CD4-positive, alpha-beta T cell (primary cell): Measurements from ENCODE around the gene RUNX3. TPM values are rescaled to one million over a fixed set of nuclear protein-coding genes. Genes with fewer than 3 reads are reported as not detected.

Experiments used
- ATAC-seq: fragments of 200-7000 bp; cut with Tn5 transposase; one replicate; pipeline ENCODE4 v1.10.0; 2022; ENCODE audit warnings: mild to moderate bottlenecking; ENCODE audit not compliant: poor library complexity
- CTCF ChIA-PET: fragments of 350-600 bp; sonication (Branson Sonifier 250); formaldehyde crosslinking; loops from one replicate; lab custom pipeline; 2021; ENCODE audit warnings: antibody characterized with exemption, inconsistent platforms; lab: Charles Lee
- POLR2A ChIA-PET: fragments of 350-600 bp; sonication (Branson Sonifier 250); formaldehyde crosslinking; loops from one replicate; lab custom pipeline; 2021; ENCODE audit warnings: antibody characterized with exemption, inconsistent platforms; lab: Charles Lee
- DNase-seq, 14 experiments: peaks; one replicate each; pipeline ENCODE4 v3.0.0-alpha.2; 2013 to 2020; ENCODE audit warnings: mixed read lengths in 2 of 14
- H3K27ac ChIP-seq, 2 donors: one replicate each; pipeline versions ENCODE4 v1.5.1 to v1.7.0; 2013; ENCODE audit warnings: low read length in 2 of 2, low read depth in 1 of 2, mild to moderate bottlenecking in 1 of 2
- H3K27me3 ChIP-seq, 2 experiments: 1 replicate in 1 of 2; 2 replicates in 1 of 2; pipeline versions ENCODE4 v1.6.1 to v1.7.0; 2013; ENCODE audit warnings: low read length in 2 of 2, control low read depth in 1 of 2, mild to moderate bottlenecking in 1 of 2, moderate library complexity in 1 of 2; ENCODE audit not compliant: insufficient read depth in 2 of 2, control insufficient read depth in 1 of 2
- H3K36me3 ChIP-seq: one replicate; pipeline ENCODE4 v1.6.1; 2013; ENCODE audit warnings: low read length, control low read depth; ENCODE audit not compliant: insufficient read depth
- H3K4me1 ChIP-seq: one replicate; pipeline ENCODE4 v1.6.1; 2013; ENCODE audit warnings: low read length, control low read depth; ENCODE audit not compliant: insufficient read depth
- H3K4me3 ChIP-seq: one replicate; pipeline ENCODE4 v1.5.1; 2013; ENCODE audit warnings: mild to moderate bottlenecking, low read length, moderate library complexity
- H3K9me3 ChIP-seq, 2 experiments: 1 replicate in 1 of 2; 2 replicates in 1 of 2; pipeline versions ENCODE4 v1.6.1 to v1.7.0; 2013; ENCODE audit warnings: low read length in 2 of 2, mild to moderate bottlenecking in 2 of 2, control low read depth in 1 of 2, moderate library complexity in 1 of 2; ENCODE audit not compliant: control insufficient read depth in 1 of 2, insufficient read depth in 1 of 2
- H3K27ac Mint-ChIP-seq: one replicate; pipeline ENCODE4 v1.8.0; 2020; ENCODE audit warnings: mixed read lengths
- H3K27me3 Mint-ChIP-seq: one replicate; pipeline ENCODE4 v1.8.0; 2021; ENCODE audit warnings: mixed read lengths
- H3K36me3 Mint-ChIP-seq: one replicate; pipeline ENCODE4 v1.8.0; 2021; ENCODE audit warnings: low read depth, mixed read lengths
- H3K4me1 Mint-ChIP-seq: one replicate; pipeline ENCODE4 v1.8.0; 2021; ENCODE audit warnings: low read depth, mixed read lengths
- H3K4me3 Mint-ChIP-seq: one replicate; pipeline ENCODE4 v1.8.0; 2020; ENCODE audit warnings: mild to moderate bottlenecking, mixed read lengths
- H3K9me3 Mint-ChIP-seq: one replicate; pipeline ENCODE4 v1.8.0; 2020; ENCODE audit warnings: mixed read lengths
- intact Hi-C, 2 experiments: fragments of 100-400 bp; cut with DNase I in 1 of 2; cut with micrococcal nuclease in 1 of 2; formaldehyde crosslinking; loops; one replicate each; pipeline versions ENCODE4 v1.15.1 to v1.9.0; 2023 to 2025; cut with DNase I, micrococcal nuclease
- total RNA-seq, 174 experiments: library from RNA in 2 of 174; stranded (reverse) in 2 of 174; gene quantifications; one replicate each; pipeline ENCODE4 v1.2.3 and lab custom pipeline; 2021 to 2026
- TF ChIP-seq, protein P1 (sequence below): fragments of 200-600 bp; IDR thresholded peaks from one replicate; pipeline ENCODE4 v1.8.0; 2022; ENCODE audit warnings: antibody characterized with exemption, mild to moderate bottlenecking

The RUNX3 gene
- total RNA-seq, 2 experiments from 2014 or later, result 202 to 209 TPM

DNA sequence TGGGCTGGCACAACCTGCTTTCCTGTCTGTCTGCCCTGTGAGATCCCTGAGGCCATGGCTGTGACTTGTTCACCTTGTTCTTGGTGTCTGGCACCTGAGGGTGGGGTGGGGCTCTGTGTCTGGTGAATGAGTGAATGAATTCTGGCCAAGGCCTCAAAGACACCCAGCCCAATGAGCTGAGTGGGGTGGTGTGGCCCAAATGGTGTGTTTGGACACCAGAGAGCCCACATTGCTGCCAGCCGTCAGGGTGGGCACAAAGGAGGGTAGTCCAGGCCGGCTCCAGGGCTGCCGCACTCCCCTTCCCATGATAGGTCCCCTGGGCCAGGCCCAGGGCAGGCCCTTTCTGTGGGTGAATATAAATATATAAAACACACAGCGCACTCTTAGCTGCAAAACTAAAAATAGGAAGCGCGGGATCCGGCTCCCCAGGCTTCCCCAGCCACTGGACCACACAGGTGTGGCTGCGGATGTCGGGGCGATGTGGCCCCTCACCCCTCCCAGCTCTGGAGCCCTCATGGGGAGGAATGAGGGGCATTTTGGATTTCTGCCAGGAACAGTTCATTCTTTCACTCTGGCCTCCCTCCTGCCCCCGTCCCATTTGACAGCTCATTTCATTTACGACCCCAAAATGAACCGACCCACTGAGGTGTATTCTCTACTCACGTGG lies 33.3 kb downstream of the RUNX3 start:
- peaks cover 9% of the 10 kb centered on the region for H3K36me3 ChIP-seq
- DNase-seq, result peak in 2 of 14 experiments; percentile 6 to 25
- H3K9me3 Mint-ChIP-seq, result peaks cover 5% of the 10 kb centered on the region

DNA sequence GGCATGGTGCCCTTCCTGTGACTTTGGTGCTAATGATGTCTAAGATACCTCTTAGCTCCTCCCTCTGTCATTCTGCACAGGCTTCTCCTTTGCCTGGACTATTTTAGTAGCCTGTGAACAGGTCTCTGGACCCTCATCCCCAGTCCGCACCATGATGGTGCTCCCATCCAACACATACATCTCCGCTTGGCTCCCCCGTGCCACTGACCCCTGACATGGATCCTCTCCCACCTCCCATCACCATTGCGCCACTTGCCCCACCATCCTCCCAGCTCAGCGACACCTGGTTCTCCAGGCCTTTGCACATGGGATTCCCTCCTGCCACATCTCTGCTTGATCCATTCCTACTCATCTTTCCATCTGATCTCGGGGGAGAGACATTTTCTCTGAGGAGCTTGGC lies 33.9 kb downstream of the RUNX3 start:
- peaks cover 28% of the 10 kb centered on the region for H3K36me3 Mint-ChIP-seq
- no peak for ATAC-seq

More for the DNA sequence above, 33.3 kb downstream of the RUNX3 start:
- H3K27me3 ChIP-seq, result no peaks in the 10 kb centered on the region
- Mint-ChIP-seq H3K4me3 (no peak overlapping the region), H3K27ac (no peak overlapping the region), H3K36me3 (peaks cover 33% of the 10 kb centered on the region), H3K27me3 (no peaks in the 10 kb centered on the region), H3K4me1 (peaks cover 25% of the 10 kb centered on the region)
- H3K4me1 ChIP-seq, result peaks cover 33% of the 10 kb centered on the region
- ATAC-seq, result no peak
- peaks cover 7 to 10% of the 10 kb centered on the region in 2 experiments for H3K9me3 ChIP-seq
- ChIA-PET CTCF (interaction anchor here (0.6 to 1.6 kb wide), 2 partner anchors 14 to 46 kb away, joined by 3 to 5 read pairs; no protein-coding TSS in a partner anchor), POLR2A (interaction anchor here (0.6 to 3.8 kb wide), 2 partner anchors 33 to 129 kb away, joined by 3 to 23 read pairs; partner anchors contain the start of gene RUNX3)
- no peak overlapping the region for H3K27ac ChIP-seq
- TF ChIP-seq, protein P1, sequence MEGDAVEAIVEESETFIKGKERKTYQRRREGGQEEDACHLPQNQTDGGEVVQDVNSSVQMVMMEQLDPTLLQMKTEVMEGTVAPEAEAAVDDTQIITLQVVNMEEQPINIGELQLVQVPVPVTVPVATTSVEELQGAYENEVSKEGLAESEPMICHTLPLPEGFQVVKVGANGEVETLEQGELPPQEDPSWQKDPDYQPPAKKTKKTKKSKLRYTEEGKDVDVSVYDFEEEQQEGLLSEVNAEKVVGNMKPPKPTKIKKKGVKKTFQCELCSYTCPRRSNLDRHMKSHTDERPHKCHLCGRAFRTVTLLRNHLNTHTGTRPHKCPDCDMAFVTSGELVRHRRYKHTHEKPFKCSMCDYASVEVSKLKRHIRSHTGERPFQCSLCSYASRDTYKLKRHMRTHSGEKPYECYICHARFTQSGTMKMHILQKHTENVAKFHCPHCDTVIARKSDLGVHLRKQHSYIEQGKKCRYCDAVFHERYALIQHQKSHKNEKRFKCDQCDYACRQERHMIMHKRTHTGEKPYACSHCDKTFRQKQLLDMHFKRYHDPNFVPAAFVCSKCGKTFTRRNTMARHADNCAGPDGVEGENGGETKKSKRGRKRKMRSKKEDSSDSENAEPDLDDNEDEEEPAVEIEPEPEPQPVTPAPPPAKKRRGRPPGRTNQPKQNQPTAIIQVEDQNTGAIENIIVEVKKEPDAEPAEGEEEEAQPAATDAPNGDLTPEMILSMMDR, result no peak
- H3K4me3 ChIP-seq, result no peak overlapping the region
- intact Hi-C loops, result loop anchor here in 1 of 2 experiments (5.0 kb wide), 1 partner anchor 44 kb away; no protein-coding TSS in a partner anchor

DNA sequence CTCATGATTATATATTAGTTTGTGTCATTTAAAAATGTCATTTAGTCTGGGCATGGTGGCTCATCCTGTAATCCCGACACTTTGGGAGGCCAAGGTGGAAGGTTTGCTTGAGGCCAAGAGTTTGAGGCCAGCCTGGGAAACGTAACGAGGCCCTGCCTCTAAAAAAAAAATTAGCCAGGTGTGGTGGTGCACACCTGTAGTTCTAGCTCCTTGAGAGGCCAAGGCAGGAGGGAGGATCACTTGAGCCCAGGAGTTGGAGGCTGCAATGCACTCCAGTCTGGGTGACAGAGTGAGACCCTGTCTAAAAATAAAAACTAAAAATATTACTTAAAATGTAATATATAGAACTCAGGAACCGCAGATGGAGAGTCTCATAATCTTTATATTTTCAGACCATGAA lies 34.6 kb downstream of the RUNX3 start:
- Mint-ChIP-seq H3K4me3 (no peak overlapping the region), H3K27me3 (no peaks in the 10 kb centered on the region), H3K4me1 (peaks cover 25% of the 10 kb centered on the region), H3K27ac (no peak overlapping the region), H3K9me3 (peaks cover 5% of the 10 kb centered on the region), H3K36me3 (peaks cover 24% of the 10 kb centered on the region)
- H3K4me3 ChIP-seq, result no peak overlapping the region
- POLR2A ChIA-PET, result no interaction called here
- TF ChIP-seq, protein P1, result no peak
- ATAC-seq (no peak), DNase-seq (peak in 1 of 14 experiments; percentile 2)
- CTCF ChIA-PET, result no interaction called here
- peaks cover 7 to 10% of the 10 kb centered on the region in 2 experiments for H3K9me3 ChIP-seq
- intact Hi-C loops, result loop anchor here in 1 of 2 experiments (5.0 kb wide), 1 partner anchor 43 kb away; no protein-coding TSS in a partner anchor
- H3K27me3 ChIP-seq, result no peaks in the 10 kb centered on the region
- H3K36me3 ChIP-seq, result no peaks in the 10 kb centered on the region
- H3K27ac ChIP-seq, result no peak overlapping the region
- H3K4me1 ChIP-seq, result peaks cover 32% of the 10 kb centered on the region

More for the DNA sequence above, 33.9 kb downstream of the RUNX3 start:
- Histone ChIP-seq H3K4me1 (peaks cover 33% of the 10 kb centered on the region), H3K4me3 (no peak overlapping the region), H3K36me3 (peaks cover 3% of the 10 kb centered on the region), H3K27me3 (no peaks in the 10 kb centered on the region), H3K9me3 (peaks cover 7 to 10% of the 10 kb centered on the region in 2 experiments), H3K27ac (no peak overlapping the region)
- peaks cover 25% of the 10 kb centered on the region for H3K4me1 Mint-ChIP-seq
- ChIA-PET CTCF (no interaction called here), POLR2A (interaction anchor here (0.6 to 3.8 kb wide), 2 partner anchors 33 to 129 kb away, joined by 3 to 23 read pairs; partner anchors contain the start of gene RUNX3)
- H3K27me3 Mint-ChIP-seq, result no peaks in the 10 kb centered on the region
- intact Hi-C loops, result loop anchor here in 1 of 2 experiments (5.0 kb wide), 1 partner anchor 44 kb away; no protein-coding TSS in a partner anchor
- peak overlapping the region; percentile 46 for H3K27ac Mint-ChIP-seq
- peak in 2 of 14 experiments; percentile 6 to 12 for DNase-seq
- H3K9me3 Mint-ChIP-seq, result peaks cover 5% of the 10 kb centered on the region
- no peak overlapping the region for H3K4me3 Mint-ChIP-seq
- TF ChIP-seq, protein P1, result no peak
